Measurements from ENCODE around the gene CALR.
"Not testable (repeated sequence)": the region's sequence is repeated elsewhere in the genome, so short reads cannot be mapped to it uniquely, and the experiment has no call there.

CALR gene

GRCh38 chr19:12955575-12955974 is 17.2 kb downstream of the CALR start:
- Histone ChIP-seq H3K4me3 (ENCODE audit: low read depth, low read length) (peak overlapping the region; percentile 74; the same call in 1 of the 2 replicates), H3K27ac (ENCODE audit: extremely low read depth, low read depth, low read length) (peak overlapping the region; percentile 63), H3K4me1 (ENCODE audit: control insufficient read depth, insufficient read depth, low read length) (peaks cover 10% of the 10 kb centered on the region), H3K36me3 (ENCODE audit: control insufficient read depth in 2 of 2, insufficient read depth in 1 of 2, low read length in 2 of 2) (peaks cover 27 to 45% of the 10 kb centered on the region in 2 experiments)
- ChIA-PET CTCF (interaction anchor here (0.7 to 5.5 kb wide), 2 partner anchors 8 to 11 kb away, joined by 4 to 48 read pairs; no protein-coding TSS in a partner anchor), POLR2A (interaction anchor here (1.0 to 3.8 kb wide), 6 partner anchors 9 to 68 kb away, joined by 3 to 18 read pairs (median 6); partner anchors contain the start of gene FARSA)
- H3K9me3 ChIP-seq (ENCODE audit: control insufficient read depth, insufficient read depth, low read depth, low read length) = not testable (repeated sequence)
- 0 out of 2 replicates have a peak, but pooled peaks have one; percentile 60 for TF ChIP-seq BCL11B (tag by site-specific recombination; IDR thresholded peaks at IDR 0.05; ENCODE audit: low read depth)

GRCh38 chr19:12955996-12956395 is 17.6 kb downstream of the CALR start:
- H3K27ac ChIP-seq (ENCODE audit: extremely low read depth, low read depth, low read length) = peak overlapping the region; percentile 63; the same call in 1 of the 2 replicates
- peak overlapping the region; percentile 74 for H3K4me3 ChIP-seq (ENCODE audit: low read depth, low read length)
- POLR2A ChIA-PET = interaction anchor here (1.0 to 3.8 kb wide), 5 partner anchors 9 to 68 kb away, joined by 3 to 18 read pairs (median 5); partner anchors contain the start of gene FARSA
- CTCF ChIA-PET = interaction anchor here (0.7 to 5.5 kb wide), 2 partner anchors 8 to 10 kb away, joined by 4 to 48 read pairs; no protein-coding TSS in a partner anchor
- peaks cover 23 to 41% of the 10 kb centered on the region in 2 experiments for H3K36me3 ChIP-seq (ENCODE audit: control insufficient read depth in 2 of 2, insufficient read depth in 1 of 2, low read length in 2 of 2)
- no peaks in the 10 kb centered on the region for H3K9me3 ChIP-seq (ENCODE audit: control insufficient read depth, insufficient read depth, low read depth, low read length)
- TF ChIP-seq ZBTB1 (tag by site-specific recombination; IDR thresholded peaks at IDR 0.05) (no peak), ZNF280C (tag by site-specific recombination; IDR thresholded peaks at IDR 0.05) (no peak), ZNF341 (tag by site-specific recombination; IDR thresholded peaks at IDR 0.05; ENCODE audit: low read depth) (peak; percentile 50), ZFP37 (tag by site-specific recombination; IDR thresholded peaks at IDR 0.05) (no peak), ZNF2 (tag by site-specific recombination; IDR thresholded peaks at IDR 0.05) (no peak), KLF7 (tag by site-specific recombination; IDR thresholded peaks at IDR 0.05; ENCODE audit: borderline replicate concordance) (no peak), MZF1 (tag by site-specific recombination; IDR thresholded peaks at IDR 0.05; ENCODE audit: borderline replicate concordance) (no peak), ZNF398 (tag by site-specific recombination; IDR thresholded peaks at IDR 0.05) (no peak), ZNF174 (tag by site-specific recombination; IDR thresholded peaks at IDR 0.05) (no peak), ZNF114 (tag by site-specific recombination; IDR thresholded peaks at IDR 0.05) (no peak), ZNF138 (tag by site-specific recombination; IDR thresholded peaks at IDR 0.05; ENCODE audit: borderline replicate concordance) (no peak), GLIS1 (tag by site-specific recombination; IDR thresholded peaks at IDR 0.05) (0 out of 2 replicates have a peak, but pooled peaks have one; percentile 4)
- peaks cover 10% of the 10 kb centered on the region for H3K4me1 ChIP-seq (ENCODE audit: control insufficient read depth, insufficient read depth, low read length)

- ChIA-PET CTCF (interaction anchor here (5.5 kb wide), 1 partner anchor 10 kb away, joined by 48 read pairs; no protein-coding TSS in a partner anchor), POLR2A (interaction anchor here (1.0 to 1.9 kb wide), 4 partner anchors 9 to 66 kb away, joined by 3 to 6 read pairs (median 4); partner anchors contain the start of gene GCDH)
- Histone ChIP-seq H3K4me3 (ENCODE audit: low read depth, low read length) (peak within 1 kb of the TSS; percentile 74), H3K27ac (ENCODE audit: extremely low read depth, low read depth, low read length) (peak within 1 kb of the TSS; percentile 63), H3K36me3 (ENCODE audit: control insufficient read depth in 2 of 2, insufficient read depth in 1 of 2, low read length in 2 of 2) (peaks cover 16 to 35% of the 10 kb centered on the region in 2 experiments), H3K9me3 (ENCODE audit: control insufficient read depth, insufficient read depth, low read depth, low read length) (no peaks in the 10 kb centered on the region), H3K4me1 (ENCODE audit: control insufficient read depth, insufficient read depth, low read length) (peaks cover 10% of the 10 kb centered on the region)
- TF ChIP-seq PRDM1 (tag by site-specific recombination; IDR thresholded peaks at IDR 0.05) = no peak
- no peak for TF ChIP-seq ZNF114 (tag by site-specific recombination; IDR thresholded peaks at IDR 0.05)
- no peak for TF ChIP-seq ZNF169 (tag by site-specific recombination; IDR thresholded peaks at IDR 0.05)
- peak; percentile 59; the same call in 1 of the 2 replicates for TF ChIP-seq ZNF76 (tag by site-specific recombination; IDR thresholded peaks at IDR 0.05; ENCODE audit: borderline replicate concordance, low read depth)
- no peak for TF ChIP-seq ZNF626 (tag by site-specific recombination; IDR thresholded peaks at IDR 0.05)
- no peak for TF ChIP-seq ZNF140 (tag by site-specific recombination; IDR thresholded peaks at IDR 0.05)
- no peak for TF ChIP-seq ZNF202 (tag by site-specific recombination; IDR thresholded peaks at IDR 0.05; ENCODE audit: borderline replicate concordance)
- TF ChIP-seq ZNF274 (IDR thresholded peaks at IDR 0.05; ENCODE audit: low read length) = no peak
- no peak for TF ChIP-seq ZNF274 (tag by site-specific recombination; IDR thresholded peaks at IDR 0.05; ENCODE audit: borderline replicate concordance)
- no peak for TF ChIP-seq ZNF223 (tag by site-specific recombination; IDR thresholded peaks at IDR 0.05)
- TF ChIP-seq ZNF366 (tag by site-specific recombination; conservative IDR thresholded peaks at IDR 0.05) = no peak
Measured at GRCh38 chr19:12956446-12957388, 18.3 kb downstream of the CALR start, which contains the start of gene GADD45GIP1. GADD45GIP1 (minus strand) TSS chr19:12957223; CDS start chr19:12957212, 11 bp downstream.
